Epidermal melanocyte (primary cell): ENCODE measurements around the gene NUDT10.
"Not testable (repeated sequence)": the region's sequence is repeated elsewhere in the genome, so short reads cannot be mapped to it uniquely, and the experiment has no call there.

Experiments
- DNase-seq: peaks from one replicate; pipeline ENCODE4 v3.0.0; 2011; ENCODE audit warnings: low spot score; ENCODE audit not compliant: insufficient read length

Gene NUDT10

DNA sequence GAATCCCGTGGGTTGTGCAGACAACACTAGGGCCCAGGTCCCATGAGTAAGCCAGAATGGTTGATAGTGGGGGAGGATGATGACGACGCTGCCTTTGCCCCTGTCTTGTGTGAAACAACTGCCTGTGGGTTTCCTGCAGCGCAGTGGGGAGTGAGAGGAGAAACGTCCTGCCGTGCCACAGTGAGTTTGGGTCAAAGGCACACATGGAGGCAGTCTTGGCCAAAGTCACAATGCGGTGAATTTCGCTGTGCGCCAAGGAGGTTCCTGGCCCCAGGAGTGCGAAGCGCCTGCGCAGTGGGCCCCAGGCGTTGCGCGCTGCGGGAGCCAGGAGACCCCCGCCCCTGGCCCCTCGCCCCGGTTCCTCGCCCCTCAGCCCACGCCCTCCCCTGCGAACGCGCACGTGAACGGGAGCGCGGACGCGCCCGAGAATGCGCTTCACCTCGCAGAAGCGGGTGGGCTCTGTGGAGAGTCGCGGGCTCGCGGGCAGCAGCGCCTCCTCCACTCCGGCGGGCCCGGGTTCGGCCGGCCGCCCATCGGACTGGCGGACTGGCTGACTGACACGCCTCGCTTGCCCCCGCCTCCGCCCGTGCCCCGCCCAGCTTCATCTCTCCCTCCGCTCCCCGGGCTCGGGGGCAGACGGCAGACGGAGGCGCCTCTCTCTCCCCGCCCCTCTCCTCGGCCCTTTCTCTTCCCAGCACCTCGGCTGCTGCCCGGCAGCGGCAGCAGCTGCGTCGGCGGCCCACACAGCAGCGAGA is at the start of gene NUDT10:
NUDT10 (plus strand) TSS at position 635 of the 755 bp plus-strand sequence. CDS start 144 bp downstream, outside the sequence.
- DNase-seq, result no peak

DNA sequence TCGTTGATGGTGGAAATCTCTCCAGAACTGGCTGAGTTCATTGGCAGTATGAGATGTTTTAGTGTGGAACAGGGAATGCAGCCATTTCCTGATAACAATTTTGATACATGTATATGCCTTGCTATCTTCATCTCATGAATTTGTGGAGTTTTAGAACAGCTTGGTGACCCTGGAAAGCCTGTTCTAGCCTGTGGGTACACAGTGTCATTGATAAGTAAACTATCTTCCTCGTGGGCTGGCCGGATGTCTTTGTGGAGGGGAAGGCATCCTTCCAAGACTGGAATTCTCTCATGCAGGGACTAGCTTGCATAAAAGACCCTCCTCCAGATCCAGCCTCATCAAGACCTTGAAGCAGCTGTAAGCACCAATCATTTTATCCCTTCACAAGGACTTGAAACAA is 40.2 kb upstream of the NUDT10 start:
- no peak for DNase-seq

DNA sequence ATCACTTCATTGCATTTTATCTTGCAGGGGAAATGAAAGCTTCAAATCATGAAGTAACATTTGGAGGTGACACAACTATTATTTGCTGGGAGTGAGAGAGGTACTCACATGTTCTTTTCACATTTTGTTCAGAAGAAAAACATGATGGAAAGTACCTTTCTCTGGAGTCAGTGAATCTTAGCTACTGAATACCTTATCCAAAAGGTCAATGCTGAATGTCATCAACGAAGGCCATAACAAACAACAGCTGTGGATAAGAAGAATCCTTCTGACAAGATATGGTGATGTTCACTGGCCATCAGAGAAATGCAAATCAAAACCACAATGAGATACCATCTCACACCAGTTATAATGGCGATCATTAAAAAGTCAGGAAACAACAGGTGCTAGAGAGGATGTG is 36.5 kb upstream of the NUDT10 start:
- DNase-seq, result no peak

DNA sequence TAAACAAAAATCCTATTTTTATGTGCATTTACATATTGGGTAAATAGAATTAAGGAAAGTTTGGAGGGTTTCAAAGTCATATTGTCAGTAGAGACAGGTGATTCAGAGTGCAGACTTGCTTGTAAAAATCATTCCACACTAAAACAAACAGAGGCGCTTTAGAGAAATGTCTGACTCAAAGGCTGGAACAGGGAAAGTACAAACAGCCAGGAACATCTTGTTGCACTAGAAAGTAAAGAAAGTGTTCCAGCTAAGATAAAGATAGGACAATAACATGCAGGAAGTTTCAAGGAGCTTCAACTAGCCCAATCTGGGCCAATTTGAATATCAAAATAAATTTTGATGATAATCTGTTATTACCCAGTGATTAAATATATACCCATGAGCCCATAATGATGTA is 16.4 kb upstream of the NUDT10 start:
- DNase-seq, result no peak

DNA sequence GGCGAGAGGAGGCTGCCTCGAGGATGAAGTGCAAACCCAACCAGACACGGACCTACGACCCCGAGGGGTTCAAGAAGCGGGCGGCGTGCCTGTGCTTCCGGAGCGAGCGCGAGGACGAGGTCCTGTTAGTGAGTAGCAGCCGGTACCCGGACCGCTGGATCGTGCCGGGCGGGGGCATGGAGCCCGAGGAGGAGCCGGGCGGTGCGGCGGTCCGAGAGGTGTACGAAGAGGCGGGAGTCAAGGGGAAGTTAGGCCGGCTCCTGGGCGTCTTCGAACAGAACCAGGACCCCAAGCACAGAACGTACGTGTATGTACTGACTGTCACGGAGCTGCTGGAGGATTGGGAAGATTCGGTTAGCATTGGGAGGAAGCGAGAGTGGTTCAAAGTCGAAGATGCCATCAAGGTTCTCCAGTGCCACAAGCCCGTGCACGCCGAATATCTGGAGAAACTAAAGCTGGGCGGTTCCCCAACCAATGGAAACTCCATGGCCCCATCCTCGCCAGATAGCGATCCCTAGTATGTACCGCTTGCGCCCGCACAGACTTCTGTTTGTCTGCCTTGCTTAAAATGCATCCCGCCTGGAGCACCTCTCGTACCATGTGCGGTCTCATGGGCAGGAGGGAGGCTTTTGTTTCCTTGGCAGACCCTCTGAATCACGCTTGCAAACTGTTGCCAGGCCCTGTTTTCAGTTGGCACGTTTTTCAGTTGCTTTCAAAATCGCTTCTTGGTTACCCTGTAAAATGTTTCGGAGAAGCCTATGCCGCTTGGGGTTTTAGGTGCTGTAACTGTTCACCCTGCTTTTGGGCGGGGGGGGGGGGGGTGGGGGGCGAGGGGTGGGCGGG is 542 bp downstream of the NUDT10 start:
- not testable (repeated sequence) for DNase-seq

DNA sequence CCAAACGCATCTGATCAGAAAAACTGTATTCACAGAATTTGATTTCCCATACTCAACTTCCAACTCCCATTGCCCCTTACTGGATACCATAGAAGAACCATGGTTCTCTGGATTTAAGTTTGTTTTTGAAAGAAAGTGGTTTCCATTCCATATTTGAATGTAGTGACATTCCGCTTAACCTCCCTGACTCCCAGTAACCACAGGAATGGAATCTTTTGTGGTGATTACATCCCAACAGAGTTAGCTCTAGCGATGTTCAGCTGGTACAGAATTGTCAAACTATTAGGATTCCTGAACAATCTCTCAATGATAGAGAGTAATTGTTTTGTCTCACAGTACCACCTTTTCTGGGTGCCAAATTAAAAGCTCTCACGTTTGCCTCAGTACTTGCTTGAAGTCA is 1.7 kb downstream of the NUDT10 start:
- no peak for DNase-seq

DNA sequence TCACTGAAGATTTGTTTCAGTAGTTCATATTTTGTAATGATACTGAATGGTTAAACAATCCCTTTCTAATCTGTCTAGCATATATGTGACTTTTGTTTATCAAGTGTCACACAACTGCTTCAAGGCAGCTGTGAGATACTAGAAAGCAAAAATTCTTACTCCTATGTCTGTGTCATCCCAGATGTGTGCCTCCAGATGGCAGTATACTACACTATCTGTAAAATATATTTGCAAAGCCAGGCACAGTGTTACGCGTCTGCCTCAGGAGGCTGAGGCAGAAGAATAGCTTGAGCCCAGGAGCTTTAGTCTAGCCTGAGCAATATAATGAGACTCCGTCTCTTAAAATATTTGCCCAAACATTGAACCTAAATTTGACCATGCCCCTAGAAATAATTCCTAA is 4.0 kb downstream of the NUDT10 start:
- no peak for DNase-seq

DNA sequence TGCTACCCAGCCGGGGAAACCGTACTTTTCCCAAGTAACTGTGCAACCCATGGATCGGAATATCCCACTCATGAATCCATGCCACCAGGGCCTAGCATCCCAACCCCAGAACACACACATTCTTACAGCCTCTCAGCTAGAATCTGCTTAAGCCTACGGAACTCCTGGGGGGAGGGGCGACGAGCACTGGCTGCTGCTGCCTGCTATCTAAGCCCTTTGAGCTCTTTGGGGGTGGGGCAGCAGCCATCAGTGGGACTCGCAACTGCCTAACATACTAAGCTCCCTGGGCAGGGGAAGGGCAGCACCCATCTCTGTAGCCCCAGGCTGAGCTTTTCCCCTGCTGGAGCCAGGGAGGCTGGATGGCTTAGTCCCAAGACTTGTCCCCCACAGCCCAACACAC is 28.6 kb downstream of the NUDT10 start:
- no peak for DNase-seq

DNA sequence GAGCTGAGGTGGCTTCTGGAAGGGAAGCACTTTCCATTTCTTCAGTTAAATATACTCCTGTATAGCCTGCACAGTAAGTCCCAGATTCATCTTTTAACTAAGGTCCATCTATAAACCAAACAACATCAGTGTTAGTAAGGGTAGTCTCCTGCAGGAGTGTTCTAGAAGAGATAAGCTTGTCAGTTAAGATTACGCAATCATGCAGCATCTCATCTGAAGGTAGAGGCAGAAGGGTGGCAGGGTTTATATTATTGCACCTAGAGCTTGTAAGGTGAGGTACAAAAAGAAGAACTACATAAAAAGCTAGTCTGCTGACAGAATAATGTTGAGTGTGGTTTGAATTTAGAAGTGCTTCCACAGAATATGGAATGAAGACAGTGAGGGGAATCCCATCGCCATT is 44.0 kb downstream of the NUDT10 start:
- no peak for DNase-seq
